IMR-90 (cell line): ENCODE results near the gene CYBRD1. TPM values are rescaled to one million over a fixed set of nuclear protein-coding genes. Genes with fewer than 3 reads are reported as not detected.

Experiments used
- ATAC-seq: fragments of 200-7000 bp; cut with Tn5 transposase; 2 replicates; pipeline ENCODE4 v1.9.1; 2020; ENCODE audit warnings: low read depth, mild to moderate bottlenecking, moderate library complexity
- BruUV-seq: library from RNA; stranded (reverse); fragments of 400-500 nt; replicated peaks from 2 replicates; lab custom pipeline; 2021; lab: Mats Ljungman, UMichigan
- CTCF ChIA-PET: fragments of 300-600 bp; formaldehyde crosslinking; extraction: SDS; loops from one replicate; lab custom pipeline; 2021; ENCODE audit warnings: antibody characterized with exemption; lab: Yijun Ruan, JAX
- POLR2A ChIA-PET: fragments of 300-600 bp; sonication (Branson Sonifier 250); formaldehyde crosslinking; loops from one replicate; lab custom pipeline; 2022; ENCODE audit warnings: antibody characterized with exemption; ENCODE audit not compliant: unreplicated experiment; lab: Charles Lee
- DNase-seq: peaks from one replicate; pipeline ENCODE4 v3.0.0; 2013
- H2AFZ ChIP-seq: replicated peaks from 2 replicates; pipeline ENCODE3; 2013; ENCODE audit warnings: low read length, mild to moderate bottlenecking; ENCODE audit not compliant: poor library complexity
- H2AK5ac ChIP-seq: 2 replicates; pipeline ENCODE4 v1.6.1; 2013; ENCODE audit warnings: low read depth, low read length, inconsistent platforms
- H2AK9ac ChIP-seq: replicated peaks from 2 replicates; pipeline ENCODE3; 2013; ENCODE audit warnings: mild to moderate bottlenecking, low read depth, low read length, moderate library complexity; ENCODE audit not compliant: poor library complexity
- H2BK120ac ChIP-seq: 2 replicates; pipeline ENCODE4 v1.6.1; 2013; ENCODE audit warnings: low read depth, low read length, inconsistent platforms
- H2BK15ac ChIP-seq: 3 replicates; pipeline ENCODE4 v1.6.1; 2013; ENCODE audit warnings: low read depth, low read length, inconsistent platforms
- H2BK20ac ChIP-seq: 2 replicates; pipeline ENCODE4 v1.6.1; 2013; ENCODE audit warnings: low read depth, mild to moderate bottlenecking, inconsistent platforms, low read length, moderate library complexity
- H2BK5ac ChIP-seq: 2 replicates; pipeline ENCODE4 v1.6.1; 2013; ENCODE audit warnings: mild to moderate bottlenecking, low read depth, low read length, inconsistent platforms; ENCODE audit not compliant: poor library complexity, severe bottlenecking
- H3K14ac ChIP-seq: replicated peaks from 2 replicates; pipeline ENCODE4 v1.6.1; 2013; ENCODE audit warnings: low read depth, low read length, inconsistent platforms
- H3K18ac ChIP-seq: 2 replicates; pipeline ENCODE4 v1.6.1; 2013; ENCODE audit warnings: low read depth, low read length, control low read depth
- H3K23ac ChIP-seq: 2 replicates; pipeline ENCODE4 v1.6.1; 2013; ENCODE audit warnings: low read depth, low read length, inconsistent platforms
- H3K27ac ChIP-seq: 2 replicates; pipeline ENCODE4 v1.5.1; 2013; ENCODE audit warnings: mild to moderate bottlenecking, control low read depth, low read length; ENCODE audit not compliant: insufficient read depth
- H3K27me3 ChIP-seq: 2 replicates; pipeline ENCODE4 v1.6.1; 2013; ENCODE audit warnings: low read length; ENCODE audit not compliant: control insufficient read depth, insufficient read depth
- H3K36me3 ChIP-seq: 2 replicates; pipeline ENCODE4 v1.6.1; 2013; ENCODE audit warnings: low read length, mixed read lengths; ENCODE audit not compliant: control insufficient read depth, insufficient read depth
- H3K4ac ChIP-seq: 2 replicates; pipeline ENCODE4 v1.6.1; 2013; ENCODE audit warnings: low read depth, low read length, inconsistent platforms
- H3K4me1 ChIP-seq: 2 replicates; pipeline ENCODE4 v1.6.1; 2013; ENCODE audit warnings: low read length, mixed read lengths; ENCODE audit not compliant: control insufficient read depth, insufficient read depth
- H3K4me2 ChIP-seq: 2 replicates; pipeline ENCODE4 v1.6.1; 2013; ENCODE audit warnings: low read depth, mild to moderate bottlenecking, control low read depth, low read length, moderate library complexity
- H3K4me3 ChIP-seq: 2 replicates; pipeline ENCODE4 v1.5.1; 2013; ENCODE audit warnings: low read depth, mild to moderate bottlenecking, control low read depth, low read length, moderate library complexity; ENCODE audit not compliant: insufficient read depth
- H3K56ac ChIP-seq: 2 replicates; pipeline ENCODE4 v1.6.1; 2013; ENCODE audit warnings: low read length, inconsistent platforms; ENCODE audit not compliant: insufficient read depth; ENCODE audit errors: extremely low read depth
- H3K79me1 ChIP-seq, 2 experiments: 2 replicates each; pipeline ENCODE4 v1.6.1; 2013; ENCODE audit warnings: low read length in 2 of 2, inconsistent platforms in 1 of 2, low read depth in 1 of 2
- H3K9ac ChIP-seq: 2 replicates; pipeline ENCODE4 v1.6.1; 2013; ENCODE audit warnings: low read depth, low read length, control low read depth
- H3K9me1 ChIP-seq: 2 replicates; pipeline ENCODE4 v1.6.1; 2013; ENCODE audit warnings: low read length, inconsistent platforms; ENCODE audit not compliant: insufficient read depth
- H3K9me3 ChIP-seq: 2 replicates; pipeline ENCODE4 v1.6.1; 2013; ENCODE audit warnings: low read length; ENCODE audit not compliant: control insufficient read depth, insufficient read depth
- H4K20me1 ChIP-seq: 2 replicates; pipeline ENCODE4 v1.6.1; 2013; ENCODE audit warnings: low read length, inconsistent platforms; ENCODE audit not compliant: insufficient read depth
- H4K5ac ChIP-seq: 2 replicates; pipeline ENCODE4 v1.6.1; 2013; ENCODE audit warnings: mild to moderate bottlenecking, low read depth, low read length, control low read depth
- H4K8ac ChIP-seq, 2 experiments: 2 replicates each; pipeline ENCODE4 v1.6.1; 2013; ENCODE audit warnings: low read depth in 2 of 2, low read length in 2 of 2, control low read depth in 1 of 2, inconsistent platforms in 1 of 2
- H4K91ac ChIP-seq: 2 replicates; pipeline ENCODE4 v1.6.1; 2013; ENCODE audit warnings: low read depth, low read length, inconsistent platforms; ENCODE audit not compliant: insufficient read depth
- CHD1 ChIP-seq: IDR thresholded peaks from 2 replicates; pipeline ENCODE4 v1.6.1; 2012; ENCODE audit warnings: low read depth, low read length, improper control_type of control experiment
- FOS ChIP-seq: fragments of 150-350 bp; IDR thresholded peaks from 2 replicates; pipeline ENCODE4 v1.6.1; 2016; ENCODE audit warnings: low read depth, low read length
- MAZ ChIP-seq: IDR thresholded peaks from 2 replicates; pipeline ENCODE4 v1.6.1; 2012; ENCODE audit warnings: low read depth, mild to moderate bottlenecking, low read length, improper control_type of control experiment, moderate library complexity, borderline replicate concordance
- MXI1 ChIP-seq: IDR thresholded peaks from 2 replicates; pipeline ENCODE4 v1.6.1; 2012; ENCODE audit warnings: low read depth, mild to moderate bottlenecking, low read length, moderate library complexity, borderline replicate concordance
- RCOR1 ChIP-seq: IDR thresholded peaks from 2 replicates; pipeline ENCODE4 v1.6.1; 2012; ENCODE audit warnings: mild to moderate bottlenecking, low read length, improper control_type of control experiment; ENCODE audit not compliant: insufficient replicate concordance
- RFX5 ChIP-seq: IDR thresholded peaks from 2 replicates; pipeline ENCODE4 v1.8.0; 2012; ENCODE audit warnings: low read depth, mild to moderate bottlenecking, low read length, moderate library complexity
- WGBS, 2 experiments: methylation state at CpG; one replicate each; pipeline versions ENCODE4 v1.1.5 to v1.1.7; 2013; ENCODE audit warnings: missing lambda C conversion rate in 2 of 2; ENCODE audit not compliant: insufficient read length in 1 of 2; ENCODE audit errors: extremely low coverage in 2 of 2; 5-methylcytosine and 5-hydroxymethylcytosine counted together
- dilution Hi-C: fragments of 300-500 bp; cut with HindIII; formaldehyde crosslinking; loops from one replicate; pipeline ENCODE4 v1.14.3; 2018; ENCODE audit warnings: low sequenced_read_pairs; ENCODE audit not compliant: unreplicated experiment
- in situ Hi-C: fragments of 300-500 bp; cut with MboI; formaldehyde crosslinking; loops from 3 replicates; pipeline ENCODE4 v1.14.3; 2019; ENCODE audit warnings: low sequenced_read_pairs, inconsistent platforms, mixed read lengths
- intact Hi-C: fragments of 100-400 bp; cut with micrococcal nuclease; formaldehyde crosslinking; loops from 2 replicates; pipeline ENCODE4 v1.10.0; 2022
- polyA plus RNA-seq, 3 experiments: library from polyadenylated mRNA; depleted of rRNA; stranded (reverse); fragments of >200 nt; gene quantifications; 2 replicates each; pipeline ENCODE4 v1.2.3, GENCODE V29; 2012; ENCODE audit warnings: low replicate concordance in 1 of 3
- total RNA-seq: library from RNA; depleted of rRNA; stranded (reverse); fragments of >200 nt; gene quantifications from 2 replicates; pipeline ENCODE4 v1.2.3, GENCODE V29; 2012
- TF ChIP-seq, protein P1 (sequence below): fragments of 150-350 bp; IDR thresholded peaks from 2 replicates; pipeline ENCODE4 v1.6.1; 2017; ENCODE audit warnings: mild to moderate bottlenecking, antibody characterized with exemption, low read length, low read depth
- TF ChIP-seq, protein P2 (sequence below): fragments of 150-350 bp; IDR thresholded peaks from 2 replicates; pipeline ENCODE4 v1.6.1; 2016; ENCODE audit warnings: low read depth, mild to moderate bottlenecking, low read length, moderate library complexity, borderline replicate concordance

The CYBRD1 gene
- total and polyA plus RNA-seq, 2 of the 4 experiments (the other 2 are of a cell fraction), result 53.2 to 103 TPM

DNA sequence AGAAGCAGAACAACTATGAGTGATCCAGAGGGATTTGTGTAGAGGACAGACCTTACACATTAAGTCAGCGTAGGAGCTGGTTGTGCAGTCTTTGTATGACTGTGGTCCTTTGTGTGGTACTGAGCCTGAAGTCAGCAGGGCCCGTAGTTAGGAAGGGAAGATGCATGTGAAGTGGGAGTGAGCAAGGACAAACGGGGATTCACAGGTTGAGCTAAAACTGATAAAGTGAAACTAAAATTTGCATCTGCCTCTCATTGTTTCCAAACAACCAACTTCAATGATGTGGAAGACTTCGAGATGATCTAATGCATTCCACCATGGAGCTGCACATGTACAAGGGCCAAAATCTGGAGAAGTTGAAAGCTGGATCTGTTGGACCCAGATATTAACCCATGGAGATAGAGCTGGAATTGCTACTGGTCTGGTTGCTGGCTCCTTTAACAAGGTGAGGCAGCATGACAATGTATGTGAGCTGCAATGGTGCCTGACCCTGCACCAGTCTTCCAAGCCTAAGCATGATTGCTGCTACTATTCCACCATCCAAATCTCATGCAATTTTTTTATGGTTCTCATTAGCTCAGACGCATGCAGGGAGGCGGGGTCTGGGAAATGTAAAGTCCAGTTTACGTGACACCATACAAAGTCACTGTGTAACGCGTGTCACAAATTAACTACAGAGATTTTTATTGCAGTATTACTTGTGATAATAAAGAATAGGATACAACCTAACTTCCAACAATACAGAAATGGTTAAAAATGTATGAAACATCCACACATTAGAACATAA lies 12.1 kb upstream of the CYBRD1 start:
- Histone ChIP-seq H3K9me3 (no peaks in the 10 kb centered on the region), H3K18ac (no peak overlapping the region), H3K9me1 (peaks cover 4% of the 10 kb centered on the region; the same call in 1 of the 2 replicates), H2BK15ac (no peak overlapping the region), H3K79me1 (no peaks in the 10 kb centered on the region), H3K27me3 (peaks cover 2% of the 10 kb centered on the region), H2BK5ac (no peak overlapping the region), H2AK9ac (no peak overlapping the region), H3K4ac (no peak overlapping the region), H3K4me2 (peak overlapping the region; percentile 60), H2AK5ac (no peak overlapping the region), H4K20me1 (no peaks in the 10 kb centered on the region), H4K8ac (no peak overlapping the region), H3K56ac (no peak overlapping the region), H3K27ac (no peak overlapping the region), H4K5ac (no peak overlapping the region), H2BK120ac (no peak overlapping the region), H4K91ac (no peak overlapping the region), H3K9ac (no peak overlapping the region), H3K23ac (no peak overlapping the region), H3K36me3 (no peaks in the 10 kb centered on the region), H3K4me3 (no peak overlapping the region), H3K14ac (no peak overlapping the region), H2AFZ (peak overlapping the region; percentile 85), H2BK20ac (no peak overlapping the region), H3K4me1 (no peaks in the 10 kb centered on the region; the same call in 1 of the 2 replicates)
- no TSS peak for BruUV-seq
- ChIA-PET POLR2A (no interaction called here), CTCF (no interaction called here)
- ATAC-seq, result no peak
- DNase-seq, result no peak
- no CpG with 5 or more reads among the region's 9 CpGs for WGBS, 2 experiments
- no peak for TF ChIP-seq RFX5
- no peak for TF ChIP-seq CHD1
- no peak for TF ChIP-seq MAZ
- TF ChIP-seq, protein P1, sequence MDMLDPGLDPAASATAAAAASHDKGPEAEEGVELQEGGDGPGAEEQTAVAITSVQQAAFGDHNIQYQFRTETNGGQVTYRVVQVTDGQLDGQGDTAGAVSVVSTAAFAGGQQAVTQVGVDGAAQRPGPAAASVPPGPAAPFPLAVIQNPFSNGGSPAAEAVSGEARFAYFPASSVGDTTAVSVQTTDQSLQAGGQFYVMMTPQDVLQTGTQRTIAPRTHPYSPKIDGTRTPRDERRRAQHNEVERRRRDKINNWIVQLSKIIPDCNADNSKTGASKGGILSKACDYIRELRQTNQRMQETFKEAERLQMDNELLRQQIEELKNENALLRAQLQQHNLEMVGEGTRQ, result no peak
- TF ChIP-seq RCOR1, result no peak
- TF ChIP-seq FOS, result no peak
- TF ChIP-seq, protein P2, sequence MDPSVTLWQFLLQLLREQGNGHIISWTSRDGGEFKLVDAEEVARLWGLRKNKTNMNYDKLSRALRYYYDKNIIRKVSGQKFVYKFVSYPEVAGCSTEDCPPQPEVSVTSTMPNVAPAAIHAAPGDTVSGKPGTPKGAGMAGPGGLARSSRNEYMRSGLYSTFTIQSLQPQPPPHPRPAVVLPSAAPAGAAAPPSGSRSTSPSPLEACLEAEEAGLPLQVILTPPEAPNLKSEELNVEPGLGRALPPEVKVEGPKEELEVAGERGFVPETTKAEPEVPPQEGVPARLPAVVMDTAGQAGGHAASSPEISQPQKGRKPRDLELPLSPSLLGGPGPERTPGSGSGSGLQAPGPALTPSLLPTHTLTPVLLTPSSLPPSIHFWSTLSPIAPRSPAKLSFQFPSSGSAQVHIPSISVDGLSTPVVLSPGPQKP, result no peak
- TF ChIP-seq MXI1, result no peak
- in situ Hi-C loops, result no loop called here
- dilution Hi-C loops, result no loop called here
- intact Hi-C loops, result no loop called here
